Measurements from ENCODE around the gene TCEA2.

DNA sequence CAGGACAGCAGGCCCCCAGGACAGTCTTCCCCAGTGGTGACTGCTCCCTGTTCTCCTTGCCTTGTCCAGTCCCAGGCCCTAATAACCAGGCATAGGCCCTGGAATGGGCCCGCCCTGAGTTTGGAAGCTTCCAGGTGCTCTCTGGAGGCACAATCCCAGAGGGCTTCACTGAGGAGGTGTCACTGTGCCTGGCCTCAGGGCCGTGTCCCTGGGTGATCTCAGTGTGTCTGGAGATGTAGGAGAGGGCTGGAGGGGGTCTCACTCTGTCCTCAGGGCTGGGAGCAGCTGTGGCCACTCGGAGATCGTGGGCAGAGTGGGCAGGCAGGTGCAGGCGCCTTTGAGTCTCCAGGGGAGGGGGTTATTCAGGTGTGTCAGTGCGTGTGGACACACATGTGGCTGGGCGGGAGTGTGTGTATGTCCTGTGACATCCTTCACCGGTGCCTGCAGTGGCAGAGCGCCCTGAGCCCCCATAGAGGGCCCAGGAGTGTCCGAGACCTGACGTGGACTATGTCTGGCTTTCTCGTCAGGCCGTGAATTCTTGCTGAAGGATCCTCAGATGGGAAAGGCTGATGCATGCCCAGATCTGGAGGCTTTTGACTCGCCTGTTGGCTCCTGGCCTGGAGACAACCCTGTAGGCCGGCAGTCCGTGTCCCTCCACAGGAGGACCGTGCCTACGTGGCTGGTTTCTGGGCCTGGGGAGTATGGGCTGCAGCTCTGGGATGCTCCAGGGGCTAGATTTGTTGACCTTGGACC is 49.9 kb downstream of the TCEA2 start:
- TF ChIP-seq POLR2AphosphoS5 (IDR thresholded peaks at IDR 0.05) (no peak), POLR2A (IDR thresholded peaks at IDR 0.05) (no peak)
- TF ChIP-seq, protein P1, sequence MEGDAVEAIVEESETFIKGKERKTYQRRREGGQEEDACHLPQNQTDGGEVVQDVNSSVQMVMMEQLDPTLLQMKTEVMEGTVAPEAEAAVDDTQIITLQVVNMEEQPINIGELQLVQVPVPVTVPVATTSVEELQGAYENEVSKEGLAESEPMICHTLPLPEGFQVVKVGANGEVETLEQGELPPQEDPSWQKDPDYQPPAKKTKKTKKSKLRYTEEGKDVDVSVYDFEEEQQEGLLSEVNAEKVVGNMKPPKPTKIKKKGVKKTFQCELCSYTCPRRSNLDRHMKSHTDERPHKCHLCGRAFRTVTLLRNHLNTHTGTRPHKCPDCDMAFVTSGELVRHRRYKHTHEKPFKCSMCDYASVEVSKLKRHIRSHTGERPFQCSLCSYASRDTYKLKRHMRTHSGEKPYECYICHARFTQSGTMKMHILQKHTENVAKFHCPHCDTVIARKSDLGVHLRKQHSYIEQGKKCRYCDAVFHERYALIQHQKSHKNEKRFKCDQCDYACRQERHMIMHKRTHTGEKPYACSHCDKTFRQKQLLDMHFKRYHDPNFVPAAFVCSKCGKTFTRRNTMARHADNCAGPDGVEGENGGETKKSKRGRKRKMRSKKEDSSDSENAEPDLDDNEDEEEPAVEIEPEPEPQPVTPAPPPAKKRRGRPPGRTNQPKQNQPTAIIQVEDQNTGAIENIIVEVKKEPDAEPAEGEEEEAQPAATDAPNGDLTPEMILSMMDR (IDR thresholded peaks at IDR 0.05): no peak
